ENCODE data around the gene MARS1. TPM values are rescaled to one million over a fixed set of nuclear protein-coding genes. Genes with fewer than 3 reads are reported as not detected.
"Not testable (repeated sequence)": the region's sequence is repeated elsewhere in the genome, so short reads cannot be mapped to it uniquely, and the experiment has no call there.

MARS1 gene
- total RNA-seq, 1 donor from 2014 or later, result 316 TPM

DNA sequence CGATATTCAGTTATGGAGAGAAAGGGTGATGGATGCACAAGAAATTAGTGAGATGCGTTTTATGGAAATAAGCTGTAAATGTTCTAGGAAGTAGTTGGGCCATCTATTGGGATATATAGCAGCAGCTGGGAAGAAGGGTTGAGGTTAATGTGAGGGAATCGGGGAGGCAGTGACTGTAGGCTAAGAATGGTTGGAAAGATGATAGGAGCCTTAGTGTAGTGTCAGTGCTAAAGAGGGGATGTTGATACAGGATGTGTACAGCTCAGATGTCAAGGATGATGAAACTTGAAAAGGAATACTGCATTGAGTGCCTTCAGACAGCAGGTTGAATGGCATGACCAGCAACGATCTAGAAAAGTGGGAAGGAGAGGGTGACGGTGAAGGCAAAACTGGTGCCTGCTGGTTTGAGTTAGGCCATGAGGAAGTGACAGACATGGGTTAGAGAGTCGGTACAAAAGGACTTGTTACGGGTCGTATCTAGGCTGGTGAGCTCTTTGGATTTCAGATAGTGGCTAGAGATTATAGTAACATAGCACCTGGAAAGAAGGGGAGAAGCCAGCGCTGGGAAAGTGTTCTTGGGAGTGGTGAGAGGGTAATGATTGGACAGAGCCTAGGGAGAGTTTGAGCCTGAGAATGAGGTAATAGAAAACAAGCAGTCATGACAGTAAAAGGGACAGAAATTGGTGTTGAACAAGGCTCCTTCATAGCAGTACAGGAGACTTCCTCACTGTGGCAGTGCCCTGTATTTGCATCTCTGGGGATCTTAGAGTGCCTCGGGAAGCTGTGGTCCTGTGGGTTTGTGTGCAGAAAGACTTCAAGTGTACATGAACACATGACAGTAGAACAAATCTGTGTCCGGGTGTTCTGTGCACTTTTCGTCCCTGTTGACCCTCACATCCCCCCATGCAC is 9.6 kb downstream of the MARS1 start:
- peaks cover 4% of the 10 kb centered on the region for H3K9me3 Mint-ChIP-seq
- peak overlapping the region; percentile 31 for H3K27ac Mint-ChIP-seq
- H3K36me3 Mint-ChIP-seq (ENCODE audit: low read depth), result peaks cover 74% of the 10 kb centered on the region
- peaks cover 13% of the 10 kb centered on the region for H3K4me1 Mint-ChIP-seq
- DNase-seq, result no peak
- no peak overlapping the region for H3K4me3 Mint-ChIP-seq
- intact Hi-C loops (cut with micrococcal nuclease), result no loop called here
- no peaks in the 10 kb centered on the region for H3K27me3 Mint-ChIP-seq

DNA sequence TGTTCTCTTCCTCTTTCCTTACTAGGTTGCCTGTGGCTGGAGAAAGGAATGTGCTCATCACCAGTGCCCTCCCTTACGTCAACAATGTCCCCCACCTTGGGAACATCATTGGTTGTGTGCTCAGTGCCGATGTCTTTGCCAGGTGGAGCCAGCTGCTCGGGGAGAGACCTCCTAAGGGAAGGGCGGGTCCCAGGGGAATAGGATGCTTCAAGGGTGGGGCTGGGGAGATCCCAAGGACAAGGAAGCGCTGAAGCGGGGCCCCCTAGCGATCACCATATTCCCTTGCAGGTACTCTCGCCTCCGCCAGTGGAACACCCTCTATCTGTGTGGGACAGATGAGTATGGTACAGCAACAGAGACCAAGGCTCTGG is 10.2 kb downstream of the MARS1 start:
- Mint-ChIP-seq H3K9me3 (peaks cover 4% of the 10 kb centered on the region), H3K27ac (no peak overlapping the region), H3K36me3 (ENCODE audit: low read depth) (peaks cover 72% of the 10 kb centered on the region), H3K4me3 (no peak overlapping the region), H3K4me1 (peaks cover 8% of the 10 kb centered on the region), H3K27me3 (no peaks in the 10 kb centered on the region)
- no peak for DNase-seq
- intact Hi-C loops (cut with micrococcal nuclease), result no loop called here

DNA sequence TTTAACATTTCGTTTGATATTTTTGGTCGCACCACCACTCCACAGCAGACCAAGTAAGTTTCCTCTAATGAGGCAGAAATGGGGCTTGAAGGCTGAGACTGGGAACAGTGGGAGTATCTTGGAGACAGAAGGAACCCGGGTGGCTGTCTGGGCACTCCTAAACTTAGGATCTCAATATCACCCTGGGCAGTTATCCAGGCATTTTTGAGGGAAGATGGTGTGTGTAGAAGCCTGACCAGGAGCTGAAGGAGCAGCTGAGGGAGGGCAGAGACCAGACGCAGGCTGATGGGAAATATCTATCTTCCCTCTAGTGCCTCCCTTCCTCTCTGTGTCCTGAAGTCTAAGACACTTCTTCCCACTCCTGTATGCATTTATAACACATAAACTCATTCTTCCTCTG is 10.7 kb downstream of the MARS1 start:
- Mint-ChIP-seq H3K27me3 (no peaks in the 10 kb centered on the region), H3K4me3 (no peak overlapping the region), H3K27ac (no peak overlapping the region), H3K9me3 (peaks cover 4% of the 10 kb centered on the region), H3K36me3 (ENCODE audit: low read depth) (peaks cover 77% of the 10 kb centered on the region), H3K4me1 (peaks cover 8% of the 10 kb centered on the region)
- intact Hi-C loops (cut with micrococcal nuclease), result no loop called here
- DNase-seq, result no peak

DNA sequence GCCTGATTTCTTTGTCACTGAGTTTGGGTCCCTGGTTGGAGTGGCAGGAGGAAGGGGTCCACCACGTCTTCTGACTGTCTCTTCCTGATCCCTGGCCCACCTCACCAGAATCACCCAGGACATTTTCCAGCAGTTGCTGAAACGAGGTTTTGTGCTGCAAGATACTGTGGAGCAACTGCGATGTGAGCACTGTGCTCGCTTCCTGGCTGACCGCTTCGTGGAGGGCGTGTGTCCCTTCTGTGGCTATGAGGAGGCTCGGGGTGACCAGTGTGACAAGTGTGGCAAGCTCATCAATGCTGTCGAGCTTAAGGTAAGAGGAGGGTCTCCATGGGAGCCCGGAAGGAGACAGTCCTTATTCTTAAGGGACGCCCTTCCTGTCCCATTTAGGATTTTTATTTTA is 12.3 kb downstream of the MARS1 start:
- peaks cover 4% of the 10 kb centered on the region for H3K9me3 Mint-ChIP-seq
- no peaks in the 10 kb centered on the region for H3K27me3 Mint-ChIP-seq
- H3K4me1 Mint-ChIP-seq, result peaks cover 8% of the 10 kb centered on the region
- H3K27ac Mint-ChIP-seq, result no peak overlapping the region
- no peak for DNase-seq
- H3K4me3 Mint-ChIP-seq, result no peak overlapping the region
- intact Hi-C loops (cut with micrococcal nuclease), result no loop called here
- peaks cover 82% of the 10 kb centered on the region for H3K36me3 Mint-ChIP-seq (ENCODE audit: low read depth)

DNA sequence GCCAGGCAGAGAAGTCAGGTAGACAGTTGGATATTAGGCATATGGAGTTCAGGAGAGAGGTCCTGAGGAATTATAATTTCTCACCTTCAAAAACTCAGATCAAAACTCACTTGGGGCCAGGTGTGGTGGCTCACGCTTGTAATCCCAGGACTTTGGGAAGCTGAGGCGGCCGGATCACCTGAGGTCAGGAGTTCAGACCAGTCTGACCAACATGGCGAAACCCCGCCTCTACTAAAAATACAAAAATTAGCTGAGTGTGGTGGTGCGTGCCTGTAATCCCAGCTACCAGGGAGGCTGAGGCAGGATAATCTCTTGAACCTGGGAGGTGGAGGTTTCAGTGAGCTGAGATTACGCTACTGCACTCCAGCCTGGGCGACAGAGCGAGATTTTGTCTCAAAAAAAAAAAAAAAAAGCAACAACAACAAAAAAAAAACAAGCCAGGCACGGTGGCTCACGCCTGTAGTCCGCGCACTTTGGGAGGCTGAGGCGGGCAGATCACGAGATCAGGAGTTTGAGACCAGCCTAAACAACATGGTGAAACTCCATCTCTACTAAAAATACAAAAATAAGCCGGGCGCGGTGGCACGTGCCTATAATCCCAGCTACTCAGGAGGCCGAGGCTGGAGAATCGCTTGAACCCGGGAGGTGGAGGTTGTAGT is 14.6 kb downstream of the MARS1 start:
- H3K4me3 Mint-ChIP-seq; DNase-seq; intact Hi-C loops (cut with micrococcal nuclease); H3K27ac Mint-ChIP-seq; H3K4me1 Mint-ChIP-seq; H3K9me3 Mint-ChIP-seq; H3K27me3 Mint-ChIP-seq: not testable (repeated sequence)
- H3K36me3 Mint-ChIP-seq (ENCODE audit: low read depth), result peaks cover 74% of the 10 kb centered on the region

DNA sequence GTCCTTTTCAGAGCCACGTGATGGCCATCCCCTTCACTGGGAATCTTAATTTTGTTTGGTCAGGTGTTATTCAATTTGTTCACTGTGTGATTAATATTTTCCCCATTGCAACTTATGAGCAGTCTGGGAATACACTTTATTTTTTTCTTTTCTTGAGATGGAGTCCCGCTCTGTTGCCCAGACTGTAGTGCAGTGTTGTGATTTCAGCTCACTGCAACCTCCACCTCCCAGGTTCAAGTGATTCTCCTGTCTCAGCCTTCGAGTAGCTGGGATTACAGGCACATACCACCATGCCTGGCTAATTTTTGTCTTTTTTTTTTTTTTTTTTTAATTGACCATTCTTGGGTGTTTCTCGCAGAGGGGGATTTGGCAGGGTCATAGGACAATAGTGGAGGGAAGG is 18.7 kb downstream of the MARS1 start:
- H3K36me3 Mint-ChIP-seq (ENCODE audit: low read depth), result peaks cover 62% of the 10 kb centered on the region
- DNase-seq; H3K4me3 Mint-ChIP-seq; H3K27ac Mint-ChIP-seq; H3K9me3 Mint-ChIP-seq; H3K4me1 Mint-ChIP-seq; intact Hi-C loops (cut with micrococcal nuclease); H3K27me3 Mint-ChIP-seq: not testable (repeated sequence)

DNA sequence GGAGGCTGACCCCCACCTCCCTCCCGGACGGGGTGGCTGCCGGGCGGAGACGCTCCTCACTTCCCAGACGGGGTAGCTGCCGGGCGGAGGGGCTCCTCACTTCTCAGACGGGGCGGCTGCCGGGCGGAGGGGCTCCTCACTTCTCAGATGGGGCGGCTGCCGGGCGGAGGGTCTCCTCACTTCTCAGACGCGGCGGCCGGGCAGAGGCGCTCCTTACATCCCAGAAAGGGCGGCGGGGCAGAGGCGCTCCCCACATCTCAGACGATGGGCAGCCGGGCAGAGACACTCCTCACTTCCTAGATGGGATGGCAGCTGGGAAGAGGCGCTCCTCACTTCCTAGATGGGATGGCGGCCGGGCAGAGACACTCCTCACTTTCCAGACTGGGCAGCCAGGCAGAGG is 19.9 kb downstream of the MARS1 start:
- H3K4me3 Mint-ChIP-seq; intact Hi-C loops (cut with micrococcal nuclease); H3K4me1 Mint-ChIP-seq; H3K27me3 Mint-ChIP-seq; H3K27ac Mint-ChIP-seq; DNase-seq; H3K9me3 Mint-ChIP-seq: not testable (repeated sequence)
- peaks cover 66% of the 10 kb centered on the region for H3K36me3 Mint-ChIP-seq (ENCODE audit: low read depth)

DNA sequence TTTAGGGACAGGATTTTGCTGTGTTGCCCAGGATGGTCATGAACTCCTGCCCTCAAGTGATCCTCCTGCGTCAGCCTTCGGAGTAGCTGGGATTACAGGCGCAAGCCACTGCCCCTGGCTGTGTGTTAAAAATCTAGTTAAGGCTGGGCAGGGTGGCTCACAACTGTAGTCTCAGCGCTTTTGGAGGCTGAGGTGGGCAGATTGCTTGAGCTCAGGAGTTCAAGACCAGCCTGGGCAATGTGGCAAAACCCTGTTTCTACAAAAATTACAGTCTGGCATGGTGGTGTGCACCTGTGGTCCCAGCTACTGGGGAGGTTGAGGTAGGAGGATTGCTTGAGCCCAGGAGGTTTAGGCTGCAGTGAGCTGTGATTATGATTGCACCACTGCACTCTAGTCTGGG is 23.3 kb downstream of the MARS1 start:
- Mint-ChIP-seq H3K4me3 (no peak overlapping the region), H3K27me3 (no peaks in the 10 kb centered on the region), H3K36me3 (ENCODE audit: low read depth) (peaks cover 68% of the 10 kb centered on the region), H3K4me1 (peaks cover 6% of the 10 kb centered on the region), H3K27ac (no peak overlapping the region), H3K9me3 (no peaks in the 10 kb centered on the region)
- intact Hi-C loops (cut with micrococcal nuclease), result no loop called here
- DNase-seq, result no peak

DNA sequence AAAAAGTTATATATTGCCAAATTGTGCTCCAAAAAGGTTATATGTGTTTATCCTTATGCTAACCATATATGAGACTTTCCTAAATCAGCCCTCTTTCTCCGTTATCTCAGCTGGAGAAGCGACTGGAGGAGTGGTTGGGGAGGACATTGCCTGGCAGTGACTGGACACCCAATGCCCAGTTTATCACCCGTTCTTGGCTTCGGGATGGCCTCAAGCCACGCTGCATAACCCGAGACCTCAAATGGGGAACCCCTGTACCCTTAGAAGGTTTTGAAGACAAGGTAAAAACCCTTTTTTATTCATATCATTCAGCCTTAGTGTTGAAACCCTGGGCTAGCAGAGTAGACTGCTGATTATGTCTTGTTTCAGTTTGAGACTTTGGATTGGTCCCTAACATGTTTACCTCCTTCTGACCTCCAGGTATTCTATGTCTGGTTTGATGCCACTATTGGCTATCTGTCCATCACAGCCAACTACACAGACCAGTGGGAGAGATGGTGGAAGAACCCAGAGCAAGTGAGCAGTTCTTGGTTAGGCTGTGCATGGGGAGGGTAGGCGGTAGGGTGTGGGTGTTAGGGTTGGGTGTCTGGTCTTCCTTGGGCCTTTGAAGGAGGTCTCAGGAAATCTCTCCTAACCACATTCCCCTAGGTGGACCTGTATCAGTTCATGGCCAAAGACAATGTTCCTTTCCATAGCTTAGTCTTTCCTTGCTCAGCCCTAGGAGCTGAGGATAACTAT is 23.9 kb downstream of the MARS1 start:
- Mint-ChIP-seq H3K4me1 (peaks cover 7% of the 10 kb centered on the region), H3K4me3 (no peak overlapping the region), H3K27ac (peak overlapping the region; percentile 26), H3K27me3 (no peaks in the 10 kb centered on the region), H3K36me3 (ENCODE audit: low read depth) (peaks cover 71% of the 10 kb centered on the region), H3K9me3 (no peaks in the 10 kb centered on the region)
- intact Hi-C loops (cut with micrococcal nuclease), result no loop called here
- no peak for DNase-seq

DNA sequence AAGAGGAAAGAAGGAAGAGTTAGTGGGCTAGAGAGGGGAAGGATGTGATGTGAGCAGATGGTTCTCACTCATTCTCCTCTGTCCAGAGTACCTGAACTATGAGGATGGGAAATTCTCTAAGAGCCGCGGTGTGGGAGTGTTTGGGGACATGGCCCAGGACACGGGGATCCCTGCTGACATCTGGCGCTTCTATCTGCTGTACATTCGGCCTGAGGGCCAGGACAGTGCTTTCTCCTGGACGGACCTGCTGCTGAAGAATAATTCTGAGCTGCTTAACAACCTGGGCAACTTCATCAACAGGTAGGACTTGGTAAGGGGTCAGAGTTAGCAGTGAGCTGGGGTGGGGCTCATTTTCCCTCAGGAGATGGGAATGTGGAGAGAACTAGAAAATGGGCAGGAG is 24.8 kb downstream of the MARS1 start:
- intact Hi-C loops (cut with micrococcal nuclease), result no loop called here

DNA sequence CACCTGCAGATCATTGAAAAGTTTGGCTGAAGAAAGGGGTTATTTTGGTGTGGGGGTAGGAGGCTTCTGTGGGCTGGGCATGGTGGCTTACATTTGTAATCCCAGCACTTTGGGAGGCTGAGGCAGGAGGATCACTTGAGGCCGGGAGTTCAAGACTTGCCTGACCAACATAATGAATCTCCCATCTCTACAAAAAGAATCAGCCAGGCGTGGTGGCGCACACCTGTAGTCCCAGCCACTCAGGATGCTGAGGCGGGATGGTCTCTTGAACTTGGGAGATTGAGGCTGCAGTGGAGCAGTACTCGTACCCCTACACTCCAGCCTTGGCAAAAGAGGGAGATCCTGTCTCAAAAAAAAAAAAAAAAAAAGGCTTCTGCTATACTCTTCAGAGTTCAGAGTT is 25.4 kb downstream of the MARS1 start:
- Mint-ChIP-seq H3K27me3 (no peaks in the 10 kb centered on the region), H3K36me3 (ENCODE audit: low read depth) (peaks cover 82% of the 10 kb centered on the region), H3K4me1 (peaks cover 15% of the 10 kb centered on the region), H3K4me3 (no peak overlapping the region), H3K9me3 (no peaks in the 10 kb centered on the region), H3K27ac (no peak overlapping the region)
- intact Hi-C loops (cut with micrococcal nuclease), result no loop called here
- DNase-seq, result no peak

More for the DNA sequence above, 24.8 kb downstream of the MARS1 start:
- no peak for DNase-seq
- H3K27ac Mint-ChIP-seq, result peak overlapping the region; percentile 52
- H3K36me3 Mint-ChIP-seq (ENCODE audit: low read depth), result peaks cover 80% of the 10 kb centered on the region
- no peaks in the 10 kb centered on the region for H3K27me3 Mint-ChIP-seq
- H3K9me3 Mint-ChIP-seq, result no peaks in the 10 kb centered on the region
- H3K4me1 Mint-ChIP-seq, result peaks cover 12% of the 10 kb centered on the region
- H3K4me3 Mint-ChIP-seq, result no peak overlapping the region

DNA sequence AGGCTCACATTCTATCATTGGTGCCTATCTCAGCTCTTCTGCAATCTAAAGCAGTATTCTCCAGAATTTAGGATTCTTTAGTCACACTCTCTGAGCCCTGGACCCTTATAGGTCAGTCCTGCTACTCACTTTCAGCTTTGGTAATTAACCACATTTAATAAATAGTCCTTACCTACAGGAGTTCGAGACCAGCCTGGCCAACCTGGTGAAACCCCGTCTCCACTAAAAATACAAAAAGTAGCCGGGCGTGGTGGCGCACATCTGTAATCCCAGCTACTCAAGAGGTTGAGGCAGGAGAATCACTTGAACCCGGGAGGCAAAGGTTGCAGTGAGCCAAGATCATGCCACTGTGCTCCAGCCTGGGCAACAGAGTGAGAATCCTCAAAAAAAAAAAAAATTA is 25.8 kb downstream of the MARS1 start:
- DNase-seq; H3K9me3 Mint-ChIP-seq; intact Hi-C loops (cut with micrococcal nuclease); H3K4me3 Mint-ChIP-seq; H3K27me3 Mint-ChIP-seq; H3K27ac Mint-ChIP-seq: not testable (repeated sequence)
- peaks cover 19% of the 10 kb centered on the region for H3K4me1 Mint-ChIP-seq
- peaks cover 82% of the 10 kb centered on the region for H3K36me3 Mint-ChIP-seq (ENCODE audit: low read depth)

DNA sequence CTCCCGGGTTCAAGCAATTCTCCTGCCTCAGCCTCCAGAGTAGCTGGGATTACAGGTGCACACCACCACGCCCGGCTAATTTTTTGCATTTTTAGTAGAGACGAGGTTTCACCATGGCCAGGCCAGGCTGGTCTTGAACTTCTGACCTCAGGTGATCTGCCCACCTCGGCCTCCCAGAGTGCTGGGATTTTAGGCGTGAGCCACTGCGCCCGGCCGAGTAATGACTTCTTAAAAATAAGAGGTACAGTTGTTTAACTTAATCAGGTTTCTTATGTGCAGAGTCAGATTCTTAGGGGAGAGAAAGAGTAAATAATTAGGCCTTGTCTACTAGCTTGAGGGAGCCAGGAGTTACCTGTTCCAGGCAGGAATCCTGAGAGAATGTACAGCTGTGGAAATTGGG is 26.4 kb downstream of the MARS1 start:
- DNase-seq; H3K9me3 Mint-ChIP-seq; H3K27ac Mint-ChIP-seq; intact Hi-C loops (cut with micrococcal nuclease); H3K4me3 Mint-ChIP-seq; H3K27me3 Mint-ChIP-seq: not testable (repeated sequence)
- H3K36me3 Mint-ChIP-seq (ENCODE audit: low read depth), result peaks cover 84% of the 10 kb centered on the region
- H3K4me1 Mint-ChIP-seq, result peaks cover 25% of the 10 kb centered on the region
